Superior temporal gyrus (tissue), 1 donor: Measurements from ENCODE around the gene D2HGDH.
"Not testable (repeated sequence)": the region's sequence is repeated elsewhere in the genome, so short reads cannot be mapped to it uniquely, and the experiment has no call there.

Experiments
- DNase-seq: peaks from one replicate; pipeline ENCODE4 v3.0.0-alpha.2; 2016; ENCODE audit errors: extremely low spot score

Gene D2HGDH

DNA sequence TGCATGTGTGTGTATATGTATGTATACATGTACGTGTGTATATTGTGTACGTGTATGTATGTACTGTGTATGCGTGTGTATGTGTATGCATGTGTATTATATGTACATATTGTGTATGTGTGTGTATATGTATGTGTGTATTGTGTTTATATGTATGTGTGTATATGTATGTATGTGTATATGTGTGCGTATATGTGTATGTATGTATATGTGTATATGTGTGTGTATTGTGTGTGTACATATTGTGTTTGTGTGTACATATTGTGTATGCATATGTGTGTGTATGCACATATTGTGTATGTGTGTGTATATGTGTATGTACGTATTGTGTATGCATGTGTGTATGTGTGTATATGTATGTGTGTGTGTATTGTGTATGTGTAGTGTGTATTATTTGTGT lies 59.0 kb downstream of the D2HGDH start:
- no peak for DNase-seq

- no peak for DNase-seq
Measured at GRCh38 chr2:241794250-241794823, 59.9 kb downstream of the D2HGDH start.

GRCh38 chr2:241795021-241795999 lies 60.9 kb downstream of the D2HGDH start:
- no peak for DNase-seq

DNA sequence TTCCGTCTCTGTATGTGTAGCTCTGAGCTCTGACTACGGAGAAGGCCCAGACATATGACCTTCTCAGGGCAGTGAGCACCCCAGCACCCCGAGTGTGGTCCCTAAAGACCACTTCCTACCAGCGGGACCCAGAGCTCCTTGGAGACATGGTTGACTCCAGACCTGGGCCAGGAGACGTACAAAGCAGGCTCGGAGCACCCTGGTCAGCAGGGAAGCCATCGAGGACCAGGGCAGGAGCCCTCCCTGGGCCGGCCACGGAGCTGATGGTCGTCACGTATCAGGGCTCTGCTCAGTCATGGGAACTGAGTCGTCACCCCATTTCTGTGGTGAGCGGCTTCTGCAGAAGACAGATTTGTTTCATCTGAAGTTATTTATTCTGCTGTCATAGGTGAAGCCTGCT lies 61.8 kb downstream of the D2HGDH start:
- DNase-seq = no peak

DNA sequence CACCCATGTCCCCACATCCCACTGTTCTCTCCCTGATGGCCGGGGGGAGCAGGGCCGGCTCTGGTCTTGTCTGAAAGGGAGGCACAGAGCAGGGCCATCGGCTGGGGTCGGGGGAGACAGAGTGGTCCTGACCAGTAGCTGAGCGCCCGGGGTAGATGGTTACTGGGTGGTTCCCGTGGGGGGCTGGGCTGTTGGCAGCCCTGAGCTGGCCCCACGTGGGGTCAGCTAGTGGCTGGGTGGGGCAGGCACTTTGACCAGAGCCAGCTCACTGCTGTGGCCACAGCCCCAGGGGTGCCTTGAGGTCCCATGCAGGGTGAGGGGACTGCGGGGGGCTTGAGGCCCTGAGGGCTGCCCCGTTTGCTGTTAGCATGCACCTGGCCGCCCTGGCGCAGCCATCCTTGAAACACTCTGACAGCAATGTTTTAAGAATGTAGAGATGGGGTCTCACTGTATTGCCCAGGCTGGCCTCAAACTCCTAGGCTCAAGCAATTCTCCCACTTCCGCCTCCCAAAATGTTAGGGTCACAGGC lies 62.2 kb downstream of the D2HGDH start:
- no peak for DNase-seq

DNA sequence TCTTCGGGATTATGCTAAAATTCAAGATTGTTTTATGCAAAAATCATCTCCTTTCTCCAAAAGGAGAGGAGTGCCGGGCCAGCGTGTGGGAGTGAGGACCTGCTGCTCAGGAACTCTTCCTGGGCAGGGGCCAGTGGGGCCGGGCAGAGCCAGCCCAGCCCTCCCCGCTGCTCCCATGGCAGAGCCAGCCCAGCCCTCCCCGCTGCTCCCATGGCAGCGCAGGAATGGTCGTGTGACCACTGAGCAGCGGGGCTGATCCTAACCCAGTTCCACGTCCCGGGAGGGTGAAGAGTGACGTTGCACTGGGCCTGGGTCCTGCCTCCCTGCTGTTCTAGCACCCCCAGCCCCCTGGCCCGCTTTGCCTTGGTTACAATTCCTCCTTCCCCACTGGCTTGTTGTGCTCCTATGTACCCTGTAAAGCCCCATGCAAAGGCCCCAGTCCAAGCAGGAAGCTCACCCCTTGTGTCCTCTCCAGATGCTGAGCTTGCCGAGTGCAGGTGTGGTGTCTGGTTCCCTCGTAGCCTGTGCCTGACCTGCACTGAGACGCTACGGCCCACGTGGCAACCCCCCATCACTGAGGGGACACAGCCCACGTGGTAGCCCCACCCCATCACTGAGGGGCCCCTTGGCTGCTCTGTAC lies 63.1 kb downstream of the D2HGDH start:
- no peak for DNase-seq

- no peak for DNase-seq
Measured at GRCh38 chr2:241798081-241798630, 63.7 kb downstream of the D2HGDH start.

- DNase-seq = no peak
Measured at GRCh38 chr2:241798631-241799521, 64.4 kb downstream of the D2HGDH start.

DNA sequence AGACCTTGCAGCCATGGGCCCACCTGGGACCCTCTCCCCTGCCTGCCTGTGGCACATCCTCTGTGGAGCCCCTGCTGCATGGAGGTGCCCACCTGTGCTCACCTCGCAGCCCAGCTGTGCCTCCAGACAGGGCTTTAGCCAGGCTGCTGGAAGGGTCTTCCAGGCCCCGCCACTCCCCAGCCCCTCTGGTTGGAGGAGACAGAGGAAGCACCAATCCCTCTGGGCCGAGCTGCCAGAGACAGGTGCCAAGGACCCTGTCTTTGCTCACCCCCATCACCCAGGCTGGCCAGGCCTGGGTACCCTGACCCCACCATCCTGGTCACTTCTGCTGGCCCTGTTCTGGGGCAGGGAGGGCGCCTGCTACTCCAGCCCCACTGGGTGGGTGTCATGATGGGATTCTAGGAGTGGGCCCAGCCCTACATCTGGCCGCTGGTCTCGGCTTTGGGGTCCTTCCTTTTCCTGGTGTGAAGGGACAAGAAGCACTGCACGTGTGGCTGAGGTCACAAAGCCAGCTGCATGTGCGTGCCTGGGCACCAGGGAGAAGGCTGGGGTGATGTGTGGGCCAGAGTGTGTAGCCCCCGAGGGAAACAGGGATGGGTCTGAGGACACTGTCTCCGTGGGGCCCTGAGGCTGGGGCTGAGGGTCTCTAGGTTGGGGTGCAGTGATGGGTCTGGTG lies 65.2 kb downstream of the D2HGDH start:
- DNase-seq = no peak

DNA sequence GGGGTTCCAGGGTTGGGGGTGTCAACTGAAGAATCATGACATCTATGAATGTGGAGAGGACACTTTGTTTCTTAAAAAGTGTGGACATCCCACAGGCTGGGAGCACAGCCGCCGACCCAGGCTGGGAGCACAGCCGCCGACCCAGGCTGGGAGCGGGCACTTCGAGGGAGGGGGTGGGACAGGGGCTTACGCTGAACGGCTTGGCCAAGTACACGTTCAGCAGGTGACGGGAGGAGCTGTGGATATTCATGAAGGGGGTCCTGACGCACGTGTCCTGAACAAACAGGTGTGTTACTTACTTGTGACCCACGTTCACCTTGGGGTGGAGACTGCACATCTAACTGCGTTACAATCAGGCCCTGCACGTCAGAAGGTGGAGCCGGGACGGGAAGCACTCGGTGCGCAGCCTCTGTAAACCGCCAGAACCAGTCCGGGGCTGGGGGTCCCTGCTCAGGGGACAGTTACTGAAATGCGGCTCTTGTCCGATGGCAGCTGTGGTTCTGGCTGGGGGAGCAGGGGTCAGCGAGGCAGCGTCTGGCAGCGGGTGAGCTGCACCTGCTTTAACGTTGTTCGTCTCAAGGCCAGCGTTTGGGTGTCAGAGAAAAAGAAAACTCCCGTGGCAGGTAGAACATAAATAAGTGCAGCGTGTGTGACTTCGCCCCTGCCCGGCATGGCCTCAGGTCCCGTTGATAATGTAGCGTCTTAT lies 65.9 kb downstream of the D2HGDH start:
- not testable (repeated sequence) for DNase-seq

DNA sequence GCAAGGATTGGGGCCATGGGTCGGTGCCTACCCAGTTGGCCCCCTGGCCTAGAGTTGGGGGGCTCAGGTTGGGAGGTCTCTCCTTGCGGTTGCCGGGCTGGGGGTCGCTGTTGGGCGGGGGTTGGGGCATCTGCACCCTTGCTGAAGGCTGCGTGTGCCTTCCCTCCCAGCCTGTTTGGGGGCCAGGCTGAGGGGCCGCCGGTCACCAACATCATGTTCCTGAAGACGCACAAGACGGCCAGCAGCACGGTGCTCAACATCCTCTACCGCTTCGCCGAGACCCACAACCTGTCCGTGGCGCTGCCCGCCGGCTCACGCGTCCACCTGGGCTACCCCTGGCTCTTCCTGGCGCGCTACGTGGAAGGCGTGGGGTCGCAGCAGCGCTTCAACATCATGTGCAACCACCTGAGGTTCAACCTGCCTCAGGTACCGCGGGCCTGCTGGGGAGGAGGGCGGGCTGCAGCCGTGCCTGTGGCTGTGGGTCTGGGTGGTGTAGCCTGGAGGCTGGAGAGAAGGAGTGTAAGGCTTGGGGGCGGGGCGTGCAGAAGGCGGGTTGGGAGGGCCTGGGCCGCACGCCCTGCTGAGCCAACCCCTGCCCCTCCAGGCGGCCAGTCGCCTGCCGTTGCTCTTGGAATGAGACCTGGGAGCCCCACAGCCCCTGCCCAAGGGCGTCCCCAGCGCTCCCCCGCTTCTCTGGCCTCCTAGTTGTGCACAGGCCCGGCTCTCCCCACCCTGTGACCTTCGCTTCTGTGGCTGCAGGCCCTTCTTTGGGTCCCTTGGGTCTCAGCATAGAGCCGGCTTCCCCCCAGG lies 67.4 kb downstream of the D2HGDH start:
- DNase-seq = no peak

GRCh38 chr2:241802421-241803318 lies 68.2 kb downstream of the D2HGDH start:
- no peak for DNase-seq

GRCh38 chr2:241803387-241804325 lies 69.2 kb downstream of the D2HGDH start:
- peak; percentile 57 for DNase-seq

DNA sequence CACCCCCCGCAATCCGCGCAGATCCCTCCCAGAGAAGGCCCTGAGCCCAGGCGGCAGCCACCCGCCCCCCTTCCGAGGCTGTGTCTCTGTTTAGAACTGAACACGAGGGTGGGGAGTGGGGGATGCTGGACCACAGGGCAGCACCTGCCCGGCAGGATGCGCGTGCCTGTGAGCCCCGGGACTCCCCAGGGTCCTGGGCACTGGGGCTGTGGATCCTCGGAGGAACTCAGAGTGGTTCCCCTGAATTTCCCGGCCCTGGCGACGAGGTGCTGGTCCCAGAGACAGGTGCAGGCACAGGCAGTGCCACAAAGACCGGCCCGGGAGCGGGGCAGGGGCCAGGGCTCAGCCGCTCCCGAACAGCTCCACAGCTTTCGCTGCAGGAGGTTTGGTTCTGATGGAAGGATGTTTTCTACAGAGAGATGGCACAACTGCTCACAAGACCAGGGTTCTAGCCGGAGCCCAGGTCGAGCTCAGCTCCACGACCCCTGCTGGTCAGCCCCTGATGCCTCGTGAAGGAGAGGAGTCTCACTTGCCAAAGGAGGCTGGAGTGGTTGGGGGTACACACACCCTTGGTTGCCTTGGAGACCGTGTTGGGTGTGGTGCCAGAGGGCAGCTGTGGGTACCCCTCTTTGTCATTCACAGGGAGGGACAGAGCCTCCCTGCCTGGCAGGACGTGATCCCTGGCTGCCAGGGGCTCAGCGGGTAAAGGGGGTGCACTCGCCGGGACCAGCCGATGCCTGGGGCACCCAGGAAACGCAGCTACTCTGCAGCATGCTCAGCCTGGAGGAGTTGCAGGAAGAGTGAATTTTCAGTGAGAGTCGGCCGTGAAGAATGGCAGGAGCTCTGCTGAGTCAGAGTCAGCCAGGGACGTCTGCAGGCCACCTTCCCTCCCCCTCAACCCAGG lies 70.1 kb downstream of the D2HGDH start:
- no peak for DNase-seq

GRCh38 chr2:241806217-241806616 lies 71.8 kb downstream of the D2HGDH start:
- not testable (repeated sequence) for DNase-seq
